Colonic mucosa (tissue), 4 donors: ENCODE results near the gene PRR12. TPM values are rescaled to one million over a fixed set of nuclear protein-coding genes. Genes with fewer than 3 reads are reported as not detected.

Experiments used
- DNase-seq: peaks from one replicate; pipeline ENCODE4 v3.0.0-alpha.2; 2020
- H3K27ac ChIP-seq: fragments of 200-600 bp; one replicate; pipeline ENCODE4 v1.8.0; 2021
- H3K27me3 ChIP-seq: fragments of 200-600 bp; one replicate; pipeline ENCODE4 v1.8.0; 2021
- H3K36me3 ChIP-seq: fragments of 200-600 bp; one replicate; pipeline ENCODE4 v1.8.0; 2021
- H3K4me1 ChIP-seq: fragments of 200-600 bp; one replicate; pipeline ENCODE4 v1.8.0; 2021; ENCODE audit warnings: mild to moderate bottlenecking
- H3K4me3 ChIP-seq: fragments of 200-600 bp; one replicate; pipeline ENCODE4 v1.8.0; 2021
- H3K9ac ChIP-seq, 2 donors: one replicate each; pipeline ENCODE4 v1.7.0; 2013; ENCODE audit warnings: control low read depth in 2 of 2, low read depth in 2 of 2, low read length in 2 of 2
- H3K9me3 ChIP-seq: fragments of 200-600 bp; one replicate; pipeline ENCODE4 v1.8.0; 2021
- intact Hi-C: fragments of 100-400 bp; cut with DNase I; formaldehyde crosslinking; loops from one replicate; pipeline ENCODE4 v1.14.1; 2022
- total RNA-seq, 2 donors: library from RNA; stranded (reverse); fragmentation: NEBNext Ultra II Directional in 1 of 2; extraction: Animal tissue kit (Norgen Biotek cat#: 25700) in 1 of 2; gene quantifications; one replicate each; pipeline ENCODE4 v1.2.1, GENCODE V29; 2021
- TF ChIP-seq, protein P1 (sequence below): fragments of 200-600 bp; IDR thresholded peaks from one replicate; pipeline ENCODE4 v1.8.0; 2022; ENCODE audit warnings: antibody characterized with exemption, mild to moderate bottlenecking
- donor health status: healthy.
- donor health status: DM: no; HTN: no; CAD: no.
- donor health status: DM: no; HTN: no; CAD: no.

The PRR12 gene
- total RNA-seq, 2 donors from 2014 or later: 17.5 to 33.1 TPM

DNA sequence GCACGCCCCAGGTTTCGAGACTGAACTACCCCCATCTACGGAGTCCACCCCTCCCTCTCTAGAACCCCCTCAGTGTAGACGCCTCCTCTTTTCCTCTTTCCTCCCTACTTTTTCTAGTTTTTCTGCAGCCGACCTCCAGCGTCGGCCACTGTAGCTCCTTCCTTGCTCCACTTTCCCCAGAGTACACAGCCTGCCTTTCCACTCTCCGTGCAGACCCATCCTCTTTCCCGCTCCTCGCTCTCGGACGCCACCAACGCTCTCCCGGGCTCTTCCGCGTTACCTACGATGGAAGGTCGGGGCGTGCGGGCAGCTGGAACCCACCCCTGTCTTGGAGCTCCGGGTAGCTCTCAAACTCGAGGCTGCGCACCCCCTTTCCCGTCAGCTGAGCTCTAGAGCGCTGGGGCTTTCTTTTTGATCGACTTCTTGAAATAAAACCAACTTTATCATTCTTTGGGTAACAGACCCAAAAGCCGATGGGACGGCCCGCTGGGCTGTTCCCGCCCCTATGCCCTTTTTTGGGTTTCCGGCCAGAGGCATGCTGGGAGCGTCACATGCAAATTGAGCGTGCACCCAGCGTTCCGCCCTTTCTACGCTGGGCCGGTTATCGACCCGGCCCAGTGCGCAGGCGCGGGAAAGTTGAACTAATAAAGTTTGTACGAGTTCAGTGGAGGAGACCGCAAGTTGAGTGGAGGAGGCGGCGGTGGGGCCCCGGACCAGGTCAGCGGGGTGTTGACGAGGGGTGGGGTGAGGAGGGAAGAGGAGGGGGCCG is 74.6 kb downstream of the PRR12 start, which contains the start of the genes BCL2L12 and IRF3:
Gene BCL2L12, plus strand, starts transcription at position 583 of the 769 bp plus-strand sequence. CDS start 760 bp downstream, outside the sequence.
Gene IRF3, minus strand, starts transcription at position 507 of the 769 bp plus-strand sequence. CDS start 1,019 bp downstream, outside the sequence.
- peaks cover 12% of the 10 kb centered on the region for H3K4me1 ChIP-seq
- H3K27ac ChIP-seq: peak within 1 kb of the TSS; percentile 91
- H3K9ac ChIP-seq: peak within 1 kb of the TSS; percentile 85 to 100
- no peaks in the 10 kb centered on the region for H3K9me3 ChIP-seq
- peak within 1 kb of the TSS; percentile 60 for H3K4me3 ChIP-seq
- intact Hi-C loops: no loop called here
- H3K36me3 ChIP-seq: no peaks in the 10 kb centered on the region
- DNase-seq: peak; percentile 99
- H3K27me3 ChIP-seq: no peaks in the 10 kb centered on the region
- TF ChIP-seq, protein P1, sequence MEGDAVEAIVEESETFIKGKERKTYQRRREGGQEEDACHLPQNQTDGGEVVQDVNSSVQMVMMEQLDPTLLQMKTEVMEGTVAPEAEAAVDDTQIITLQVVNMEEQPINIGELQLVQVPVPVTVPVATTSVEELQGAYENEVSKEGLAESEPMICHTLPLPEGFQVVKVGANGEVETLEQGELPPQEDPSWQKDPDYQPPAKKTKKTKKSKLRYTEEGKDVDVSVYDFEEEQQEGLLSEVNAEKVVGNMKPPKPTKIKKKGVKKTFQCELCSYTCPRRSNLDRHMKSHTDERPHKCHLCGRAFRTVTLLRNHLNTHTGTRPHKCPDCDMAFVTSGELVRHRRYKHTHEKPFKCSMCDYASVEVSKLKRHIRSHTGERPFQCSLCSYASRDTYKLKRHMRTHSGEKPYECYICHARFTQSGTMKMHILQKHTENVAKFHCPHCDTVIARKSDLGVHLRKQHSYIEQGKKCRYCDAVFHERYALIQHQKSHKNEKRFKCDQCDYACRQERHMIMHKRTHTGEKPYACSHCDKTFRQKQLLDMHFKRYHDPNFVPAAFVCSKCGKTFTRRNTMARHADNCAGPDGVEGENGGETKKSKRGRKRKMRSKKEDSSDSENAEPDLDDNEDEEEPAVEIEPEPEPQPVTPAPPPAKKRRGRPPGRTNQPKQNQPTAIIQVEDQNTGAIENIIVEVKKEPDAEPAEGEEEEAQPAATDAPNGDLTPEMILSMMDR: no peak

DNA sequence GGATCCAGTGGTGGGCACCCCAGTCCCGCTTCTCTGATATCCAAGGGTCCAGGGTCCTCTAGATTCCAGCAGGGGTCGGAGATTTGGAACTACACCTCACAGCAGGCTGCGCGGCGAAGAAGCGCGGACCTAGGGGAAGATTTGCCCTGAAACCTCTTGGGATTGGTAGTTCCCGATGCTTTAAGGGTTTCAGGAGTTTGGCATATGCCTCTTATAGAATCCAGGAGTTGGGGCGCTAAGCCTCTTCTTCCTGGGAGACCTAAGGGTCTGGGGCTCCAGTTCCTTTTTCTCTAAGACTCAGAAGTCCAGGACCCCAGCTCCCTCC is 75.1 kb downstream of the PRR12 start:
- no peaks in the 10 kb centered on the region for H3K9me3 ChIP-seq
- peak overlapping the region; percentile 91 for H3K27ac ChIP-seq
- intact Hi-C loops: no loop called here
- H3K4me1 ChIP-seq: peaks cover 12% of the 10 kb centered on the region
- H3K36me3 ChIP-seq: no peaks in the 10 kb centered on the region
- no peak for DNase-seq
- peak overlapping the region; percentile 74 to 100 for H3K9ac ChIP-seq
- H3K4me3 ChIP-seq: peak overlapping the region; percentile 60
- no peaks in the 10 kb centered on the region for H3K27me3 ChIP-seq
- TF ChIP-seq, protein P1: no peak

DNA sequence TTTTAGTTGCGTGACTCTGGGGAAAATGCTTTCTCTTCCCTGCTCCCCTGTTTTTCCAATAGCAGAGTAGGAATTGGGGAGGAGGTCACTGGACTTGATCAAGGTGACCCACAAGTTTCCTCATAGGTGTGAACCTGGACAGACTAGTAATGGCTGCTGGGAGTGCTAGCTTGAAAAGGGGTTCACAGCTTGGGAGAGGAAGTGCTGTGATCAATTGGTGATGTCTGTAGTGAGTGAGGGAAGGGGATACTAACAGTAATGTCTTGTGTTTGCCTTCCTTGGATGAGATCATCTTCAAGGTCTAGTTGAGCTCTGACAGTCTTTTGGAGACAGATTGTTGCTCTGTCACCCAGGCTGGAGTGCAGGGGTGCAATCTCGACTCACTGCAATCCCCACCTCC is 76.5 kb downstream of the PRR12 start:
- H3K4me3 ChIP-seq: no peak overlapping the region
- intact Hi-C loops: no loop called here
- H3K36me3 ChIP-seq: no peaks in the 10 kb centered on the region
- peaks cover 12% of the 10 kb centered on the region for H3K4me1 ChIP-seq
- DNase-seq: no peak
- no peak overlapping the region for H3K27ac ChIP-seq
- TF ChIP-seq, protein P1: no peak
- H3K27me3 ChIP-seq: no peaks in the 10 kb centered on the region
- H3K9ac ChIP-seq: no peak overlapping the region
- H3K9me3 ChIP-seq: no peaks in the 10 kb centered on the region

DNA sequence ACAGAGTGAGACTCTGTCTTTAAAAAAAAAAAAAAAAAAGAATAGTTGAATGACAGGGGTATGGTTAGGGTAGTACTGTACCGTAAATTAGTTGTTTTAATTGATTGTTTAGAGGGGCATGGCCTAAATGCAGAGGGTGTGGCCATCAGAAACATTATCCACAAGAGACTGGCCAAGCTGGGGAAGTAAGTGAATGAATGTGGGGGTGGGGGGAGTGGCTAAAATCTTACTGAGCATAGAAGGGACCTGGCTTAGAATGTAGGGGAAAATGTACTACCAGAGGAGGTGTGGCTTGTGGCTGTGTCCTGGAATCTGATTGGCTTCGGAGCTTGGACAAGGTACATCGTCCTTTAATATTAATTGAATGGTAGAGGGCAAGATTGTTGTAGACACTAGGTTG is 78.5 kb downstream of the PRR12 start:
- intact Hi-C loops: no loop called here
- no peaks in the 10 kb centered on the region for H3K36me3 ChIP-seq
- H3K27ac ChIP-seq: no peak overlapping the region
- H3K9me3 ChIP-seq: no peaks in the 10 kb centered on the region
- H3K27me3 ChIP-seq: no peaks in the 10 kb centered on the region
- H3K4me3 ChIP-seq: no peak overlapping the region
- H3K9ac ChIP-seq: no peak overlapping the region
- DNase-seq: no peak
- peaks cover 7% of the 10 kb centered on the region for H3K4me1 ChIP-seq
- TF ChIP-seq, protein P1: no peak

DNA sequence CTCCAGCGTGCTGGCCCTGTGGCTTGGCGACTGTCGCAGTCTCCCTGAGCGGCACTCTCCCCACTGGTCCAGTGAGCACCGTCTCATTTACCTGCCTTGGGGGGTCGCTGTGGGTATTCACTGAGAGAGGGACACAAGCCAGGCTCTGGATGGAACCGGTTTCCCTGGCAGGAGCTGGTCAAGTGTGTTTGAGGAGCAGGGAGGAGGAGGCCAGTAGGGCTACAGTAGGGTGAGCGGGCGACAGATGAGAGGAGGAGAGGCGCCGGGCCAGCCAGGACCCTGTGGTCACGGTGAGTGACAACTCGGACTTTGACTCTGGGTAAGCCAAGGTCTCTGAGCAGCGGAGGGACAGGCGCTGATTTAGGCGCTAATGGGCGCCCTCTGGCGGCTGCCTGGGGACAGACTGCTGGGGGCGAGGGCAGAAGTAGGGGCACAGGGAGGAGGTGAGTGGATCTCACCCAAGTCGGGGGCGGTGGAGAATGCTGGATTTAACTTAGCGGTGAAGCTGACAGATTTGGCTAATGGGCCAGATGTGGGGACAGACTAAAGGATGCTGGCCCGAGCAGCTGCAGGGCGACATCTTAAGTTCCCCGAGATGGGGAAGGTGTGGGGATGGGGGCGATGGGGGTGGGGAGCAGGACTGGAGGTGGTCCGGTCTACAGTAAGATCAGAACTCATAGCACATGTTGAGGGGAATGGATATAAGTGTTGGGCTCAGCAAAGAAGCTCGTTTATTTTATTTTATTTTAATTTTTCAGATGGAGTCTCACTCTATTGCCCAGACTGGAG is 81.3 kb downstream of the PRR12 start:
- no peak overlapping the region for H3K4me3 ChIP-seq
- intact Hi-C loops: loop anchor here (5.0 kb wide), 2 partner anchors 95 to 165 kb away; no protein-coding TSS in a partner anchor

More for the DNA sequence above, 81.3 kb downstream of the PRR12 start:
- Histone ChIP-seq H3K36me3 (no peaks in the 10 kb centered on the region), H3K9ac (peak overlapping the region; percentile 37 to 61), H3K27ac (peak overlapping the region; percentile 24), H3K27me3 (no peaks in the 10 kb centered on the region), H3K9me3 (no peaks in the 10 kb centered on the region), H3K4me1 (no peaks in the 10 kb centered on the region)
- peak; percentile 84 for DNase-seq
- TF ChIP-seq, protein P1: peak; percentile 86

Other genes with a start within 250 kb of the PRR12 start
- gene TEAD2, start 228.8 kb upstream of the PRR12 start, total RNA-seq: 10 to 100 TPM; 17.0 to 17.7 TPM
- gene DKKL1, start 227.3 kb upstream of the PRR12 start, total RNA-seq: not detected
- gene KASH5, start 202.9 kb upstream of the PRR12 start, total RNA-seq: not detected
- gene PTH2, start 167.7 kb upstream of the PRR12 start, total RNA-seq: not detected
- not detected for gene GFY, start 165.8 kb upstream of the PRR12 start, total RNA-seq
- gene SLC17A7, start 149.7 kb upstream of the PRR12 start, total RNA-seq: under 1 TPM; 0.21 to 0.25 TPM
- gene PIH1D1, start 139.4 kb upstream of the PRR12 start, total RNA-seq: 100 to 1,000 TPM in 1 of 2 donors, 10 to 100 TPM in 1; 80.8 to 103 TPM
- 10 to 100 TPM; 22.6 to 57.9 TPM for gene ALDH16A1, start 138.0 kb upstream of the PRR12 start, total RNA-seq
- gene FLT3LG, start 117.0 kb upstream of the PRR12 start, total RNA-seq: 1 to 10 TPM; 2.9 to 4.9 TPM
- gene RPL13A, start 103.6 kb upstream of the PRR12 start, total RNA-seq: 1,000 to 10,000 TPM; 2,431 to 2,528 TPM
- 1,000 to 10,000 TPM; 1,734 to 1,870 TPM for gene RPS11, start 94.7 kb upstream of the PRR12 start, total RNA-seq
- 100 to 1,000 TPM; 285 to 621 TPM for gene FCGRT, start 78.5 kb upstream of the PRR12 start, total RNA-seq
- gene RCN3, start 63.2 kb upstream of the PRR12 start, total RNA-seq: 10 to 100 TPM; 16.9 to 55.1 TPM
- gene NOSIP, start 10.6 kb upstream of the PRR12 start, total RNA-seq: 10 to 100 TPM; 63.2 to 91.2 TPM
- gene PRRG2, start 9.9 kb upstream of the PRR12 start, total RNA-seq: 10 to 100 TPM; 16.2 to 20.2 TPM
- gene RRAS, start 49.0 kb downstream of the PRR12 start, total RNA-seq: 10 to 100 TPM; 45.7 to 62.2 TPM
- gene SCAF1, start 51.0 kb downstream of the PRR12 start, total RNA-seq: 10 to 100 TPM; 54.2 to 85.7 TPM
- gene IRF3, start 74.7 kb downstream of the PRR12 start, total RNA-seq: 100 to 1,000 TPM in 1 of 2 donors, 10 to 100 TPM in 1; 62.9 to 190 TPM
- gene BCL2L12, start 74.8 kb downstream of the PRR12 start, total RNA-seq: 10 to 100 TPM; 17.4 to 60.9 TPM
- gene PRMT1, start 86.1 kb downstream of the PRR12 start, total RNA-seq: 100 to 1,000 TPM in 1 of 2 donors, 10 to 100 TPM in 1; 81.3 to 177 TPM
- 1 to 10 TPM in 1 of 2 donors, under 1 TPM in 1; 0.24 to 2.0 TPM for gene ADM5, start 98.4 kb downstream of the PRR12 start, total RNA-seq
- gene CPT1C, start 99.9 kb downstream of the PRR12 start, total RNA-seq: 1 to 10 TPM; 1.2 to 2.0 TPM
- not detected for gene TSKS, start 172.1 kb downstream of the PRR12 start, total RNA-seq
- gene AP2A1, start 175.8 kb downstream of the PRR12 start, total RNA-seq: 10 to 100 TPM; 80.0 to 92.1 TPM
- gene FUZ, start 222.1 kb downstream of the PRR12 start, total RNA-seq: 10 to 100 TPM in 1 of 2 donors, 1 to 10 TPM in 1; 7.4 to 14.9 TPM
- gene MED25, start 227.1 kb downstream of the PRR12 start, total RNA-seq: 10 to 100 TPM; 46.1 to 77.2 TPM